OCI-LY1 (cell line): Measurements from ENCODE around the gene KRAS.

Source experiments
- CTCF ChIP-seq: fragments of 200-600 bp; sonication (generic), shearing (Covaris generic); IDR thresholded peaks from 2 replicates; pipeline ENCODE4 v1.5.1; 2017; ENCODE audit warnings: mild to moderate bottlenecking, antibody characterized with exemption, low read length, moderate library complexity, mixed read lengths
- EZH2 ChIP-seq: fragments of 200-600 bp; sonication (generic), shearing (Covaris generic); IDR thresholded peaks from 2 replicates; pipeline ENCODE4 v1.8.0; 2017; ENCODE audit warnings: borderline replicate concordance, mixed run types, mild to moderate bottlenecking, antibody characterized with exemption, low read length, moderate library complexity, mixed read lengths

- TF ChIP-seq EZH2 (no peak), CTCF (no peak)
These were observed 44.6 kb upstream of the KRAS start for GRCh38 chr12:25295361-25295760.
